Hematopoietic multipotent progenitor cell (in vitro differentiated cells): ENCODE data around the gene DNAH7. TPM values are rescaled to one million over a fixed set of nuclear protein-coding genes. Genes with fewer than 3 reads are reported as not detected.
"Not testable (repeated sequence)": the region's sequence is repeated elsewhere in the genome, so short reads cannot be mapped to it uniquely, and the experiment has no call there.

Experiments
- DNase-seq, 3 donors: peaks; one replicate each; pipeline ENCODE4 v3.0.0-alpha.2; 2011 to 2015; ENCODE audit warnings: low read depth in 2 of 3, low spot score in 2 of 3
- total RNA-seq: library from RNA; depleted of rRNA; stranded (reverse); fragments of >200 nt; gene quantifications from one replicate; pipeline ENCODE4 v1.2.3, GENCODE V29; 2012

Gene DNAH7
- under 0.01 TPM for total RNA-seq

DNA sequence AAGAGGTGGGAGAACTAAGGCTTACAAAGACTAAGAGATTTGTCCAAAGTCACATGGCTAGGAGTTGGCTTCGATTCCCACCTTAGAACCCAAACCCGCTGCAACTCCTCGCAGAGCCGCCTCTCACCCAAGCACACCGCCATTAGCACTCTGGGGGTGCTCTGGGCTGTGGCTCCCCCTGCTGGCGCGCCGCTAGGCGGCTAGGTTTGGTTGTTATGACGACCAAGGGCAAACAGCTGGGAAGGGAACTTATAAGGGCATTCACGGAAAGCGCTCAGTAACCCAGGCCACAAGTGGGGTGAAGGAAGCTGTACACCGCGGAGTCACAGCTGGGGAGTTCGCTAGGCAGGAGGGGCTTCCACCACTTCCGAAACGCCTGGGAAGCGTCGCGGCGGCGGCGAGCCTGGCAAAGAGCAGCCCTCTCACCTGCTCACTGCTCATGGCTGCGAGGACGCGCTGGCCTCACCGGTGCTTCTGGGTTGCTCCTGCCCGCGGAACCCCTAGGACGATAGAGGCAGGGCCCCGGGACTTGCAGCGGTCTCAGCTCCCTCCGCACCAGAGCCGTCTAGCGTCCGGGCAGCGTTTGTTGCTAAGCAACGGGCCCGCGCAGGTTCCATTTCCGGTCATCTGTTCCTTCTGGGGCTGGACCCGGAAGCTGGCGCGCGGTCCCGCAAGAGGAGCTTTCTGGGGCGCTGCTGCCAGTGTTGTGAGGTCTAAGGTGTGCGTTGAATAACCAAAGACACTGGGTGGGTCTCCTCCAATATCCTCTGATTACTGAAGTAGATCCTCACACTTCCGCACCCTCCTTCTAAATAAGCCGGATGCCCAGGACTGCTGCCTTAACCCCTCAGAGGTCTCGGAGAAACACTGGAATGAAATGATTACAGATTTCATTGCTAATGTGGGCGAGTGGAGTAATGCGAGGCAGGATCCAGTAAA is at the start of gene DNAH7:
Gene DNAH7 (minus strand): TSS at position 567 of the 939 bp plus-strand sequence. CDS start 126 bp downstream, at position 441.
- DNase-seq: peak; percentile 85 to 96 (median 91)

DNA sequence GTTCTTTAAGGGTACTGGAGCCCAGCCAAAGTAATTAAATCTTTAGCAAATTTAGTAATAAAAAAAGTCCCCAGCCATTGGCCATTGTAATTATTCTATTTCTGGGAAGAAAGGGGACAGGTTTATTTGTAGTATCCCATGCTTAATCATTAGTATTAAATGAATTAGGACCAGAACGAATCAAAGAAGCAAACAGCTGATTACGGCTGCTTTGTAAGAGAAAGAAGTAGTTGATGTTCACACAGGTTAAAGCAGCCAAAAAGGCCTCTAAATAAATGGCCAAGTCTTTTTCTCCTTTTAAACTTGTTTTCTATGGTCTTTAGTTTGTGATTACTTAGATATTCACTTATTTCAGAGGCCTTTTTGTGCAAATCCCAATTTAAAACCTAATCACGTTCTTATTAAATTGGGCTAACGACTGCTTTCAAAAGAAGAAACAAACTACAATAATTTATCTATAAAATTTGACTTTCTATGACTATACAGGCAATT is 48.6 kb upstream of the DNAH7 start:
- DNase-seq: no peak

DNA sequence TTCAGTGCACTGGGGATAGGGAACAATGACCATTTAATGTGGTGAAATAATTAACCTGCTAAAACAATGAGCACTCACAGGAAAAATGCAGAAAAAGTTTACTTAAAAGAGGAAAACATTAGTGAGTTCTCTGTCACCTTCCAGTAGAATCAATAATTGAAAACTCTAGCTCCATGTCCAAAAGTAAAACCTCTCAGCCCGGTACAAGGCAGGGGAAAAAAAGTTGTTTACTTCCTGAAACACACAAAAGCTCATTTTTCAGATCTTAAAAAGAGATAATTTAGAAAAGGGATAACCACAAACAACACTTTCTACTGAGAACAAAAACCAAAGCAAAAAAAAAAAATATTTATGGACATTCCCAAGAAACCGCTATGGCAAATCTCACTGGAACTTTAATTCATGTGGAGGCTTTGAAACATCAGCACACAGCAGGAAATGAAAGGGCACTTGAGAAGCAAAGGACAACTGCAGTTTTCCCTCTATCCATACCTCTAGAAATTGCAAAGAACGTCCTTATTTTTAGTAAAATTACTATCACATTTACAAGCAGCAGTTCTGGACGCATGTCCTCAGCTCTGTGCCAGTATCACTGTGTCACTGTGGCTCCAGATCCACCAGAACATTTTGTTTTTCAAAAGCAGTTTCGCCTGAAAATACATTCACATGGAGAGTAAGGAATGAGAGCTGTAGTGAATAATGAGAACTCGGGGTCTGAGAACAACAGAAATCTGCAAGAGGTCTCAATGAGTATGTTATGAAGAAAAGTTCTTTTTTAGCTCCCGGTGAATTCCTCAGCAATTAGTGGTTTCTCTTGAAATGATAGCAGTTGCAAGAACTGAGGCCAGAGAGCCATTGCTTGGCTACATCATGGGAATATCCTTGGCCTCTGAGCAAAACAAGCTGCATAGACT is 44.7 kb upstream of the DNAH7 start:
- peak in 1 of 3 donors; percentile 22 for DNase-seq

DNA sequence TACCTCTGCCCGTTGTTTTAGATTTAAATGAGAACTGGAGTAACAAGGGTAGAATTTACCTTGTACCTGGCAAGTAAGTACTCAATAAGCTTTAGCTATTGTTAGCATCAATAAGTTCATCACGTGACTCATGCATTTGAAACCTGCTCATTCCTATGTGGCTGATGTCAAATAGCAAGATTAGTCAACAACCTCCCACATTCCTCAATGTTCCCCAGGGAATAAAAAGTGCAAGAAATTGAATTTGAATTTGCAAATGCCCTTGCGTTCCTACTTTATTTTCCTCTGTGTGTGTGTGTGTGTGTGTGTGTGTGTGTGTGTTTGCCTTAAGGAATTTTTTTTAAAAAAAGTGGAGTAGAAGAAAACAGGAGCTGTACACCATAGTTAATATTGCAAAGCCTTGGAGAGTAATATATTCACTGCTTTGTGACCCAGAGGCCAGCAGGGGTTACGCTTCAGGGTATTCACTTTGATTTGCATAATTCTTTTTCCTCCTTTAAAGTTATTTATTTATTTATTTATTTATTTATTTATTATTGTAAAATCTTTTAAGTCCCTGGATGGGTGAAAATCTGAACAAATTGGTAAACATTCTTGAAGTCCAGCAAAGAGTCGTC is 43.9 kb upstream of the DNAH7 start:
- DNase-seq: no peak

DNA sequence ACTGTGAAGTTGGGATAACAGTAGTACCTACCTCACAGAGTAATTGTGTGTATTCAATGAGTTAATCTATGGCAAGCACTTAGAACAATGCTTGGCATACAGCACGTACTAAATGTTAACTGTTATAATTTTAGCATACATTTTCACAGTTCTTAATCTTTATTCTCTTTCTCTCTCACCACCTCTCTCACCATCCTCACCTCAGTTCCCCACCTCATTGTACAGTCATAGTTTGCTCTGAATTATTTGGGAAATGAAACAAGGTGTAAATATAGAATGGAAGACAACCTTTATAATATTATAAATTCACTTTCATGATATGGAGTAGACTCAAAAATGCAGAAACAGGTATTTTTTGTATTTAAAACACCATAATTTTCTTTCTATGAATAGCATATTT is 40.0 kb upstream of the DNAH7 start:
- DNase-seq: no peak

DNA sequence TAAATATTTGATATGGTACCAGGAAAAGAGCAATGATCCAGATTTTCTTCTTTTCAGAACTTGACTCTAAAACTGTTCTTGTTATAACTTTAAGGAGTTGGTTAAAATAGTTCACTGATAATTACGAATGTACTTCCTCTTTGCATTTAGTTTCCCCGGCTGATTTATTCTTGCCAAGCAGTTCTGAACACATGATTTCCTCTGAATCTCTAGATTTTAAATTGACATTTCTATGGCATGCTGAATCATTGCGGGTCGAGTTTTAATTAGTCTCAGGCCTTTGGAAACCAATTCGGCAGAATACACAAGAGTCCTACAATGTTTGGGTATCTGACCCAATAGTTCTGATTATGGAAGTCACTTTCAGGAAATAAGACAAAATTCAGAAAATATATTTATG is 37.3 kb upstream of the DNAH7 start:
- peak in 2 of 3 donors; percentile 47 to 85 for DNase-seq

DNA sequence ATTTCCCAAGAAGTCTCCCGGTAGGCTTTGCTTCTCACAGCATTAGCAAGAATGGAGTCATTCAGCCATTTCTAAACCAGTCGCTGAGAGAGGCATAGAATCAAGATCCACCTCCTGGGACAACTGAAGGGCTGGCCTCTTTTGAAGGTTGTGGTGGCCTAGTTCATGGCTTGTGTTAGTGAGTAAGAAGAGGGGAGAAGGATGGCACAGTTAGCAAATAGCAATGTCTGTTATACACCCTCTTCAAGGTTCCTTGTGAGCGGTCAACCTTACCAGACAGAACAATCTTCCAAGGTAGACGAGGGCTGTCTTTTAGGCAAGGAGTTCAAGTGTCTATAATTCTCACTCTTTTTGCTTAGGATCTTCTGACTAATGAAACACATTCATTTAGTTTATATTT is 35.4 kb upstream of the DNAH7 start:
- no peak for DNase-seq

DNA sequence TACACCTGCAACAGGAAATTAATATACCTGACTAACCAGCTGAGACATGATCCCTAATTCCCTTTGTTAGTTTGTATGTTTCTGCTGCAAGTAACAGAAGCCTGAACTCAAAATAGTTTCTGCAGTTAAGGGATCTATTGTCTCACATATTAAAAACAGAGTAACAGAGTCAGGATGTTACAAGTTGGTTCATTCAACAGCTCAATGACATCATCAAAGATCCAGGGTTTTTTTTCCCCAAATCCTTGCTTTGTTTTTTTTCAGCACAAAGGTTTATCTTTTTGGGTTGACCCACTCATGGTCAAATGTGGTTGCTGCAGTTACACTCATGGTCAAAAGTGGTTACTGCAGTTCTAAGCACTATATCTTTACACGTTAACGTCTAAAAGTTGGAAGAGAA is 35.0 kb upstream of the DNAH7 start:
- DNase-seq: no peak

DNA sequence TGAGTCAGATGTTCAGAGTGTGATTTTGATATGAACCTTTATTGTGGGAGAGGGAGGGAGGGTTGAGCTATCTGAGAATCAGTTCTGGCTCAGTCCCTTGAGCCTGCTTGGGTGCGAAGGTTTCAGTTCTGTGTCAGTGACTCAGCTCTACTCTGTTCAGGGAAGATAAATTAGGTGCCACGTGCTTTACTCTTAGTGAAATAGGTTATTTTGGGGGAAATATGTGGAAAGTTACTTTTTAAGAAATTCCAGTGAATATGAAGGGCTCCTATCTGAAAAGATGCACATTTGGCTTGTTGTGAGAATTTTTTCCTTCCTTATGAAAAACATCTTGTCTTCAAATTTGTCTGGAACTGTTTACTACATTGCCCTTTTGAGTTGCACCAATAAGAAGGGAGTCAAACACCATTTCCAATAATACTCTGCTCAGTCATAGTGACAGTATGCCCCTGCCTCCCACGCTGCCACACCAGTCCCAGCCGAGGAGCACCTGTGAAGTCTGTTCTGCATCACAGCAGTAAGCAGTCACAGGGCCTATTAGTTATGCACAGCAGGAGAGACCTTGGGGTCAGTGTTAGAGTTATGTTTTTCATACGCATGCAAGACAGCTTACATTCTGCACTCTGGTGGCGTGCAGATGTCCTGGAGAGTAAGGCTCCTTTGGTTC is 32.8 kb upstream of the DNAH7 start:
- DNase-seq: peak in 2 of 3 donors; percentile 39 to 53

DNA sequence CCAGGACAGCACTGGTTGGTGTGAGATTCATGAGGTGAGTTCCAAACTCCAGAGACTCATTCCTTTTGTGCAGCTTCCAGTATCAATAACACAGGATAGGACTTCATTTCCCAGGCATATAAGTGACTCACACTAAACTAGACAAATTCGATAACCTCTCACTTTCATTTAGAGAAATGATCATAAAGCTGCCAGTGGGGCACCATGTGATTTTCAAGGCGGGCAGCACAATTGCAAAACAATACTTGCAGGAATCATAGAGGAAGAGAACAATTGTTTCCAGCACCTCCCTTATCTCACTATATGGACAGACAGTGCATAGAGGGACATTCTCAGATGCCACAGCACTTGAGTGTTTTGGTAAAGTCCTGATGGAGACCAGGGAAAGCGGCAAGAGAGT is 31.3 kb upstream of the DNAH7 start:
- no peak for DNase-seq

DNA sequence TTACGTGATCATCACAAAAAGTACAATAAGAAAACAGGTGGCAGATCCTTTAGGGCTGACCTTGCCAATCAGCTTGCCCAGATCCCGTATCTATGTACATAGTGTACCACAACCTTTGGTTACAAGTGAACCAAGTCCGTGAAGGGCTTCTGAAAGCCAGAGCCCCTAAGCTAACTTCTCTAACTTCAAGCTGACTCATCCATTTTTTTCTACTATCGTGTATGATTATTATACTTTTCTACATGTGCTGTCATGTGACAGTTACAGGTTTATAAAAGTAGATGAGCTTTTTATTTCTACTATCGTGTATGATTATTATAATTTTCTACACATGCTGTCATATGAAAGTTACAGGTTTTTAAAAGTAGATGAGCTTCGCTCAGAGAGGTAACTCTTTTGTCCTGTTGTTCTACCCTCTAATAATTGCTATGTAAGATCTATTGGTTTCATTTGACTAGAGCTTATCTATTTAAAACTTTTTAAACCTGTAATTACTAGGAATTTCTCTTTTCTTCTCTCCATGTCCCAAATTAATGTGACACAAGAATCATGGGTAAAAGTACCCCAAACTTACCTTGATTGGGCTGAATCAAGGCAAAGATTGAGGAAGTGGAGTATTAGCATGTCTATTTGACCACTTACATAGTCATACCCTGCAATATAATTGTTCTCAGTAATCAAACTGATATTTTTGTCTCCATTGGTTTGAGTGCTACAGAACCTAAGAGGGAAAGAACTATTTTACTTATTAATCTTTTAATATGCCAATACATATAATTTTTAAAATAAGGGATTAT is 29.4 kb upstream of the DNAH7 start:
- no peak for DNase-seq

DNA sequence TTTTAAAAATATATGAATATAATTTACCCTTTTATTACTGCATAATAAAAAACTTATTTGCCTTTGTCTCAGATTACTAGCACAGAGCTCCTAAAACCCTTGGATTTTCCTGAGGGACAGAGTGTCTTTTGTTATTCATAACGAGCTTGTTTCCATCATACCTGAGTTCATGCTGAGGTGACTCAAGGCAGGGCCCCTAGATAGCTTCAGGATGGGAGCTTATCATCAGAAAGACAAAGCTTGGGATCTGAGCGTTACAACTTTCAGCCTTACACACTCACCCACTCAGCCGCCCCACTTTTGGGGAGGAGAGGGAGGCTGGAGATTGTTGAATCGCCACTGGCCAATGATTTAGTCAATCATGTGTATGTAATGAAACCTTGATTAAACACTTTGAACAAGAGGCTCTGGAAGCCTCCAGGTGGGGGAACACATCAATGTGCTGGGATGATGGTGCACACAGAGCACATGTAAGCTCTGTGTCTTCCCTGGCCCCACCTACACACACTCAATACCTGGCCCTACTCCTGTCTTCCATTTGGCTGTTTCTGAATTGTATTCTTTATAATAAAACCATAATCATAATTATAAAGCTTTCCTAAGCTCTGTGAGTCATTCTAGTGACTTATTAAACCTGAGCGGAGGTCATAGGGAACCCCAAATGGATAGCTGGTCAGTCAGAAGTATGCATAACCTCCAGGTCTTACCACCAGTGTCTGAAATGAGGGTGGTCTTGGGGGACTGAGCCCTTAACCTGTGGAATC is 28.5 kb upstream of the DNAH7 start:
- DNase-seq: no peak

DNA sequence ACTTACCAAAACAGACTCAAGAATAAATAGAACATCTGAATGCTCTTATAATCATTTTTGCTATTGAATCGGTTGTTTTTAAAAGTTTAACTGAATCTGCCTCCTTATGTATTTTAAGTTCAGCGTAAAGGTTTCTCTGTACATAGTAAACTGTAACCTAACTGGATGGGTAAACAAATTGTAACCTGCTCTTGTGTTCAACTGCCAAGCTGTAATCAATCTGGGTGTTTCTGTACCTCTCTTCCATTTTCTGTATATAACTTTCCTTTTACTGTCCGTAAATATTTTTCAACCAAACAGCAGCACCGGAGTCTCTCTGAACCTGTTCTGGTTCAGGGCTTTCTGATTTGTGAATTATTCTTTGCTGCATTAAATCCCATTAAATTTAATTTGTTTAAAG is 27.6 kb upstream of the DNAH7 start:
- DNase-seq: no peak

DNA sequence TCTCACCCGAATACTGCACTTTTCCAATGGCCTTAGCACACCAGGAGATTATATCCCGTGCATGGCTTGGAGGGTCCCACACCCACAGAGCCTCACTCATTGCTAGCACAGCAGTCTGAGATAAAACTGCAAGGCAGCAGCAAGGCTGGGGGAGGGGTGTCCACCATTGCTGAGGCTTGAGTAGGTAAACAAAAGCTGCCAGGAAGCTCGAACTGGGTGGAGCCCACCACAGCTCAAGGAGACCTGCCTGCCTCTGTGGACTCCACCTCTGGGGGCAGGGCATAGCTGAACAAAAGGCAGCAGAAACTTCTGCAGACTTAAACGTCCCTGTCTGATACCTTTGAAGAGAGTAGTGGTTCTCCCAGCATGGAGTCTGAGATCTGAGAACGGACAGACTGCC is 20.8 kb upstream of the DNAH7 start:
- not testable (repeated sequence) for DNase-seq

DNA sequence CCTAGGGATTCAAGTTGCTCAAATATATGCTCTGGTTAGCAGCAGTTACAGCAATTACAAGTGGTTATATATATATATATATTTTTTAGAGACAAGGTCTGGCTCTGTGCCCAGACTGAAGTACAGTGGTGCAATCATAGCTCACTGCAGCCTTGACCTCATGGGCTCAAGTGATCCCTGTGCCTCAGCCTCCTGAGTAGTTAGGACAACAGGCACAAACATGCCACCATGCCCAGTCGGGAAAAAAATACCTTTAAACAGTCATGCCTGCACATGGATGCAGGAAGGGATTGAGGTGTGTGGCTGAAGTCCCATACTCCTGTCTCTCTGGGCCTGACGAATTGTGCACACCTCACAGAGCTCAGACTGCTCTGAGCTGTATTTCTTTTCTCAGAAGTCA is 19.6 kb upstream of the DNAH7 start:
- DNase-seq: no peak

DNA sequence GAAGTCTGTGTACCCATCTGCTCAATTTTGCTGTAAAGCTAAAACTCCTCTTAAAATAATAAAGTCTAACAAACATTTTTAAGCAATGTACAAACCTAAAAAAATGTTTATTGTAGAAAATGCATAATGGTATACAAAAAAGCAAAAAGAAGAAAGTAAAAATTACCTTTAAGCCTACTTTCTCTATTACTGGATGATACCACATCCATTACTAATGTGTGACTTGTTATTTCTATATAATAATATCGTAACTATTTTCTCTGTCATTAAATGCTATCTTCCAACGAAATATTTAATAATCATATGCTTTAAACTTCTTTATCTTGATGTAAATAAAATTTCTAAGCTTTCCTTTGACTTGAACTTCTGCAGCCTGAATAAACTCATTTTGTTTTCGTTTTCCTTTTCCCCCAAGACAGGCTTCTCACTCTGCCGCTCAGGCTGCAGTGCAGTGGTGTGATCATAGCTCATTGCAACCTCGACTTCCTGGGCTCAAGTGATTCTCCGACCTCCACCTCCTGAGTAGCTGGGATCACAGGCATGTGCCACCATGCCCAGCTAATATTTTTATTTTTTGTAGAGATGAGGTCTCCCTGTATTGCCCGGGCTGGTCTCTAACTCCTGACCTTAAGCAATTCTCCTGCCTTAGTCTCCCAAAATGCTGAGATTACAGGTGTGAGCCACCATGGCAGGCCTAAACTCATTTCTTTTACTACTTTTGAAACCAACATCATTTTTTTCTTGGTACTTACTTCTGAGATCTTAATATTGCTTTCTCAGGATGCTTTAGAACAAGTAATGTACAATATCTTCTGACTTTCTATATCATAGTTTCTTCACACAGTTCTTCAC is 18.1 kb upstream of the DNAH7 start:
- no peak for DNase-seq

DNA sequence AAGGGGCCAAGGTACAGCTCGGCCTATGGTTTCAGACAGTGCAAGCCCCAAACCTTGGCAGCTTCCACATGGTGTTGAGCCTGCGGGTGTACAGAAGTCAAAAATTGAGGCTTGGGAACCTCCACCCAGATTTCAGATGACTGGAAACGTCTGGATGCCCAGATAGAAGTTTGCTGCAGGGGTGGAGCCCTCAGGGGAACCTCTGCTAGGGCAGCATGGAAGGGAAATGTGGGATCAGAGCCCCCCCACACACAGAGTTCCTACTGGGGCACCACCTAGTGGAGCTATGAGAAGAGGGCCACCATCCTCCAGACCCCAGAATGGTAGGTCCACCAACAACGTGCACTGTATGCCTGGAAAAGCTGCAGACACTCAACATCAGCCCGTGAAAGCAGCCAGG is 15.0 kb upstream of the DNAH7 start:
- no peak for DNase-seq

DNA sequence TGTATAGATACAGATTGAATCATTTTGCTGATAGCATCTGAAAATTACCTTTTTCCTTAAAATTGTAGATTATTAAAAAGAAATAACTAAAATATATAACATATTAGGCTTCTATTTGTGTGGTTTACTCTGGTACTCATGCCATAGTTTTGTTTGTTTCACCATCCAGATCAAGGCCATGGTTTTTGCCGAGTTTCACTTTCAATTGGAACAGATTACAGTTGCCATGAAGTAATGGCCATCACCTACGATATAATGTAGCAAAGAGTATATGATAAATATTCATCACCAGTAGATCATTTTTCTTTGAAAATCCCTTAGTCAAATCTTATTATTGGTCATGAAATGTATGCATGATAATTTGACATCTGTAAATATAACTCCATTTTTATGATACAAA is 11.9 kb upstream of the DNAH7 start:
- DNase-seq: no peak
